Hematopoietic multipotent progenitor cell treated with erythropoietin and hydrocortisone succinate and interleukin-3 and kit ligand, for 15 days (in vitro differentiated cells): Measurements from ENCODE around the gene TMEM18.
A peak's percentile ranks its signal among the peaks of the same experiment; 100 is the strongest.

ENCODE experiments used
- DNase-seq: peaks from one replicate; pipeline ENCODE4 v3.0.0-alpha.2; 2015; ENCODE audit warnings: low spot score

TMEM18 gene

GRCh38 chr2:672606-672905 lies 4.7 kb downstream of the TMEM18 start:
- no peak for DNase-seq

DNA sequence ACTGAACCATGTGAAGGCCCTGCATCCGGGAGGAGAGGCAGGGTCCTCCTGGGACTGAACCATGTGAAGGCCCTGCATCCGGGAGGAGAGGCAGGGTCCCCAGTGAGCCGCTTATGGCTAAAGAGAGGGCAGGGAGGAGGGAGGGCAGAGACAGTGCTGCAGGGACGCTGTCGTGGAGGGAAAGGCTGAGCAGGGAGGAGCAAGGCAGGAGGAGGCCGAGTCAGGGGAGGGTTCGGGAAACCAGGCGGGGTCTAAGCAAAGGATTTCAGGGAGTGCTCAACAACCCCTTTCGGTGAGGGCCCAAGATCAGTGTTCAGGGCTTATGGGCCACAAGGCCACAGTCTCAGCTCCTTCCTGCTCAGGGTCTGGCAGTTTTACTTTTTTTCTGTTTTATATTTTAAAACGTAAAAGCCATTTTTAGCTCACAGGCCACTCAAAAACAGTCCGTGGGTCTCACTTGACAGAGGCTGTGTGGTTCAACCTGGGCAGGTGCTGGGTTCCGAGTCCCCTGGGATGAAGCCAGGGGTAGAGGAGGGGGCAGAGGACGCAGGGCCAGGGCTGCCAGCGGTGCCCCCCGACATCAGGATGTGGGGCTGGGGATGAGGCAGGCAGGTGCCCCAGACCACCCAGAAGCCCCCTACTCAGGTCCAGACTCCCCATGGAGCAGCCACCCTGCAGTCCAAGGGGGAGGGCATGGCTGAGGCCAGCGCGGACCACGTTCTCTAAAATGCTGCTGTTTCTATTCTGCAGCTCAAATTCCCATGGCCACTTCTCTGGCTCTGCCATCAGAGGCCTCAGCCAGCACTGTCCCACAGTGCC lies 5.2 kb downstream of the TMEM18 start:
- no peak for DNase-seq

DNA sequence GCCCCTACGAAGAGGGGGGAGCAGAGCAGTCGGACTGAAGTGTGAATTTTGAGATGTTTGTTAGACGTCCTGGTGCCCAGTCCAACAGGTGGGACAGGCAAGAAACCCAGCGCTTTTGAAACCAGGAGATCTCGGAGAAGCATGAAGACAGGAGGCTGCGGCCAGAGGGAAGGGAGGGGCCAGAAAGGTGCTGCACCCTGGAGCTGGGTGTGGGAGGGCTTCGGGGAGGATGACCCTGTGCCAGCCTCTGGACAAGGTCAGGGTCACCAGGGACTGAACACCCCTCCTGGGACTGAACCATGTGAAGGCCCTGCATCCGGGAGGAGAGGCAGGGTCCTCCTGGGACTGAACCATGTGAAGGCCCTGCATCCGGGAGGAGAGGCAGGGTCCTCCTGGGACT lies 6.1 kb downstream of the TMEM18 start:
- no peak for DNase-seq

GRCh38 chr2:670637-671036 lies 6.6 kb downstream of the TMEM18 start:
- no peak for DNase-seq

DNA sequence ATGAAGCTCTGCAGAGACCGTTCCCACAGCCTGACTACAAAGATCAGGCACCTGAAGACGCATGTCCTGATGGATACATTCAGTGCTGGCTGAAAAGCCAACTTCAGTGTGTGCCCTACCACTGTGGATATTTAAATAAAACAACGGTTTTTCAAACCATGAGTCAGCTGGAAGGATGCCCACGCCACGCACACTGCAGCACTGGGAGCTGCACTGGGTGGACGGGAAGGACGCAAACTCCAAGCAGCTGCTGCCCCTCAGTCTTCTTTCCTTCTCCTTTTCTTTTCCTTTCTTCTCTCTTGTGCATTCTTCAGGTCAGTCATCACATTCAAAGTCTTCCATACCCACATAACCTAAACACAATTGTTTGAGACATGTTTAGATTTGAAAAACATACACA lies 7.9 kb downstream of the TMEM18 start:
- DNase-seq: no peak

- DNase-seq: no peak
Measured at GRCh38 chr2:668000-668398, 9.2 kb downstream of the TMEM18 start.

DNA sequence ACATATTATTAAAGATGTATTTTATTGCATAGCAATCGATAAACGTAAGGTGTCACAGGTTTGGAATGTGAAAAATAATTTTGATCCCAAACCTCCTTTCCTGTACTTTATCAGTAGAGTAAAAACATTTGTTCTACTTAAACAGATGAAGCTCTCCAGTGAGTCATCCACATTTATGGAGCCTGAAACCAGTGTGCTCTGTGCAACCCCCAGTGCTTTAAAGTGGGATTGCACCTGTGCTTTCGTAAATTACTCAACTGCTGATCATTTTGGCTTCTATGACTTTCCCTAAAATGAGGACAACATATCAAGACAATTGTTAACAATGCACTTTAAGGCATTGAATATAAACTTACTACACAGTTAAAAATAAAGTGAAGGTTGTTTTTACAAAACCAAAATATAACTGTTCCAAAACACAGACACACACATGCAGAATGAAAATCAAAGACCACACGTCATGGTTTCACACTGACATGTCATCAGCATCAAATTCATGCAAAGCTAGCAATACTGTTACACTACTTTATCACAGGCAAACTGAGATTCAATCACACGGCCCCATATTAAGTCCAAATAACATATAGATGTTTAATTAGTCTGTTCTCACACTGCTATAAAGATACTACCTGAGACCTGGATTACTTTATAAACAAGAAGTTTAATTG lies 9.7 kb downstream of the TMEM18 start:
- peak; percentile 20 for DNase-seq

- DNase-seq: no peak
Measured at GRCh38 chr2:666441-666840, 10.8 kb downstream of the TMEM18 start.

DNA sequence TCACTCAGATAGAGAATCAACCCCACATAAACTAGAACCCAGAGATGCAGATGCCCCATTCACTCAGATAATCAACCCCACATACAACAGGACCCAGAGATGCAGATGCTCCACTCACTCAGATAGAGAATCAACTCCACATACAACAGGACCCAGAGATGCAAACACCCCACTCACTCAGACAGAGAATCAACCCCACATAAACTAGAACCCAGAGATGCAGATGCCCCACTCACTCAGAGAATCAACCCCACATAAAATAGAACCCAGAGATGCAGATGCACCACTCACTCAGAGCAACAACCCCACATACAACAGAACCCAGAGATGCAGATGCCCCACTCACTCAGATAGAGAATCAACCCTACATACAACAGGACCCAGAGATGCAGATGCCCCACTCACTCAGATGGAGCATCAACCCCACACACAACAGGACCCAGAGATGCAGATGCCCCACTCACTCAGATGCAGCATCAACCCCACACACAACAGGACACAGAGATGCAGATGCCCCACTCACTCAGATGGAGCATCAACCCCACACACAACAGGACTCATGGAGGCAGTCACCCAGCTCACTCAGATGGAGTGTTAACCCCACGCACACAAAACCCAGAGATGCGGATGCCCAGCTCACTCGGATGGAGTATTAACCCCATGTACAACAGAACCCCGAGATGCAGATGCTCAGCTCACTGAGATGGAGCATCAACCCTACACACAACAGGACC lies 11.7 kb downstream of the TMEM18 start:
- no peak for DNase-seq

- no peak for DNase-seq
Measured at GRCh38 chr2:664063-664462, 13.1 kb downstream of the TMEM18 start.

- DNase-seq: no peak
Measured at GRCh38 chr2:663221-663620, 14.0 kb downstream of the TMEM18 start.

- no peak for DNase-seq
Measured at GRCh38 chr2:661360-661635, 15.9 kb downstream of the TMEM18 start.

- no peak for DNase-seq
Measured at GRCh38 chr2:660586-661359, 16.4 kb downstream of the TMEM18 start.

GRCh38 chr2:660029-660428 lies 17.2 kb downstream of the TMEM18 start:
- no peak for DNase-seq

- DNase-seq: no peak
Measured at GRCh38 chr2:658426-658825, 18.8 kb downstream of the TMEM18 start.

GRCh38 chr2:657766-658165 lies 19.4 kb downstream of the TMEM18 start:
- no peak for DNase-seq

DNA sequence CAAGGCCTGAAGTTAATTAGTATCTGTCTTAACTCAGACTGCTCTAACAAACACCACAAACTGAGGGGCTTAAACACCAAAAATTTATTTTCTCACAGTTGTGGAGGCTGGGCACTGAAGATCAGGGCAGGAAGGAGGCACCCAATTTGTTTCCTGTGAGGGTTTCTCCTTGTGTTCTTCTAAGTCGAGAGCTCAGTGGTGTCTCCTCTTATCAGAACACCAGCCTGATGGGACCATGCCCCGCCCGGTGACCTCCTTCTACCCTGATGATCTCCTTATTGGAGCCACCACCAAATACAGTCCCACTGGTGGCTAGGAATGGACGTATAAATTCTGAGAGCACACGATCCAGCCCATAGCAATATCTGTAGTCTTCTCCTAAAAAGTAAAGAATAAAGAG lies 20.5 kb downstream of the TMEM18 start:
- DNase-seq: peak; percentile 46

GRCh38 chr2:655626-656025 lies 21.6 kb downstream of the TMEM18 start:
- DNase-seq: no peak

DNA sequence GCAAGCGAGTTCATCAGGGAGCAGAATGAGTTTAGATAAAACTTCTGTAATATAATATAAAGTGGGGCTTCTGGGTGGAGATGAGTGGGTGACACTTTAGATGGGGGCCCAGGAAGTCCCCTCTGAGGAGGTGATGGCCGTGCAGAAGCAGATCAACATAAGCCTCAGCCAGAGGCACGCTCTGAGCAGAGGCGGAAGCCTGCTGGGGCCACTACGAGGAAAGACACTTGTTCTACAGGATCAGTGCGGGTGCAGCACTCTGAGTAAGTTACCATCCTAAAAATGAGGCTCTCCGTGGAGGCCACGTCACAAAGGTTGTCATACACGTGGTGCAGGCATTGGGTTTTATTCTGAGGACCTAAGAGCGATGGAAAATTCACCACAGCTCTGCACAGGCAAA lies 22.3 kb downstream of the TMEM18 start:
- no peak for DNase-seq

DNA sequence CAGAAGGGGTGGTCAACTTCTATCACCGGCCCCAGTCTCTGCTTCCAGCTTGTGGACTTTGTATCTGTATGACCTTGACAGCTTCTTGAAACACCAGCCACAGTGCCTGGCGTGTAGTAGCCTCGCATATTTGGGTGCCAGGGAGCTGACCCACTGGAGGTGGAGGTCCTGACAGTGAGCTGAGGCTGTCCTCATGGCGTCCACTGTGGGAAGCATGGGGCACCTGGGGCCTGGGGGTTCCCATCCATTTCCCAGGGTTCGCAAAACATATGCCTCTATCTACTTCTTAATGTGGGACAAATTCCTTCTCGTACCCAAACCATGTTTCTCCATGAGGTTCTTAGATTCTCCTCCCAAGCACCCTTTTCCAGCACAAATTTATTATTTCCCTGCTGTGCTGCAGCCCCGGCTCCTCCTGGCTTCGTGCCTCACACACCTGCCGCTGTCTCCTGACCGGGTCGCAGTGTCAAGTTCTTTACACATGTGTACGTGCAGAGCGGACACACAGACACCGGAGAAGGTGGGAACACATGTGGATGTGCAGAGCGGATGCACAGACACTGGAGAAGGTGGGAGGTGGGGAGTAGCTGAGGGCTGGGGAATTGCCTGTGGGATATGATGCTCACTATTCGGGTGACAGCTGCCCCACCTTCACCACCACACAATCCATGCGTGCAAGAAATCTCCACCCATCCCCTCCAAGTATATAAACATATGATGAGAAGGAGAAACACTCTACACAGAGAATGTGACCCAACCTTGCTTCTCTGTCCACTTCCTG lies 23.4 kb downstream of the TMEM18 start:
- no peak for DNase-seq

GRCh38 chr2:652881-653480 lies 24.2 kb downstream of the TMEM18 start:
- no peak for DNase-seq
